Right lobe of liver (tissue), 4 donors: ENCODE data around the gene CACNA1B.

Experiments
- CTCF ChIP-seq, 4 donors: fragments of 200-600 bp in 3 of 4; fragments of 450-650 bp in 1 of 4; IDR thresholded peaks; one replicate each; pipeline versions ENCODE4 v1.5.1 to v1.8.0; 2016 to 2022; ENCODE audit warnings: antibody characterized with exemption in 4 of 4, mild to moderate bottlenecking in 2 of 4
- POLR2A ChIP-seq: fragments of 450-650 bp; IDR thresholded peaks from one replicate; pipeline ENCODE4 v1.6.1; 2017; ENCODE audit warnings: antibody characterized with exemption, mild to moderate bottlenecking
- donor health status: DM: no; HTN: no; CAD: no.
- donor health status: DM: no; HTN: no; CAD: no.
- donor health status: DM: no; HTN: yes; CAD: no.

GRCh38 chr9:137875846-137876245 lies 1.7 kb upstream of the CACNA1B start:
- TF ChIP-seq CTCF (IDR thresholded peaks at IDR 0.05) = no peak
- no peak for TF ChIP-seq POLR2A
